ENCODE results near the gene CBFB.

Gene CBFB

DNA sequence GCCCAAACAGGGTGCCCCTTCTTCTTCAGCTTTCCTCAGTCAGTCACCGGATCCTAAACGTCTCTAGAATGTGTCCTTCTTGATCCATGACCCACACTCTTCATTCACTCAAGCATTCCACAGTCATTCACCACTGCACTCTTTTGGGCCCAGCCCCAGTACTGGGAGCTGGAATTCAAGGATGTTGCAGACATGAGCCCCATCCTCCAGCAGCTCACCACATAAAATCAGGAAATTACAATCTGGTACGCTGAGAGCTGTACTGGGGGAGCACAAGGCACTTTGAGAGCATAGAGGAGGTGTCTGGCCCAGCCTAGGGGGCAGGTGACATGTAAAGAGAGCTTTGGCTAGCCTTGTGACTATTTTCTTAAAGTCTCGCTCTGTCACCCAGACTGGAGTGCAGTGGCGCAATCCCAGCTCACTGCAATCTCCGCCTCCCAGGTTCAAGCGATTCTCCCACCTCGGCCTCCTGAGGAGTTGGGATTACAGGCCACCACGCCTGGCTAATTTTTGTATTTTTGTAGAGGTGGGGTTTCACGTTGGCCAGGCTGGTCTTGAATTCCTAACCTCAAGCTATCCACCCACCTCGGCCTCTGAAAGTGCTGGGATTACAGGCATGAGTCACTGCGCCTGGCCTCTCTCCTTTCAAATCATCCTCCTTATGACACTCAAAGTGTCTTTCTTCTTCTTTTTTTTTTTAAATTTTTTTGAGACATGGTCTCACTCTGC lies 21.9 kb upstream of the CBFB start:
- no peak for DNase-seq (ENCODE audit: extremely low read depth, insufficient read length)
- Histone ChIP-seq H3K27me3 (replicated peaks; ENCODE audit: control insufficient read depth, insufficient read depth, low read length) (no peaks in the 10 kb centered on the region), H3K4me3 (replicated peaks; ENCODE audit: low read depth, low read length) (no peak overlapping the region), H3K36me3 (ENCODE audit: control insufficient read depth, insufficient read depth, low read length) (no peaks in the 10 kb centered on the region)
- TF ChIP-seq, protein P1, sequence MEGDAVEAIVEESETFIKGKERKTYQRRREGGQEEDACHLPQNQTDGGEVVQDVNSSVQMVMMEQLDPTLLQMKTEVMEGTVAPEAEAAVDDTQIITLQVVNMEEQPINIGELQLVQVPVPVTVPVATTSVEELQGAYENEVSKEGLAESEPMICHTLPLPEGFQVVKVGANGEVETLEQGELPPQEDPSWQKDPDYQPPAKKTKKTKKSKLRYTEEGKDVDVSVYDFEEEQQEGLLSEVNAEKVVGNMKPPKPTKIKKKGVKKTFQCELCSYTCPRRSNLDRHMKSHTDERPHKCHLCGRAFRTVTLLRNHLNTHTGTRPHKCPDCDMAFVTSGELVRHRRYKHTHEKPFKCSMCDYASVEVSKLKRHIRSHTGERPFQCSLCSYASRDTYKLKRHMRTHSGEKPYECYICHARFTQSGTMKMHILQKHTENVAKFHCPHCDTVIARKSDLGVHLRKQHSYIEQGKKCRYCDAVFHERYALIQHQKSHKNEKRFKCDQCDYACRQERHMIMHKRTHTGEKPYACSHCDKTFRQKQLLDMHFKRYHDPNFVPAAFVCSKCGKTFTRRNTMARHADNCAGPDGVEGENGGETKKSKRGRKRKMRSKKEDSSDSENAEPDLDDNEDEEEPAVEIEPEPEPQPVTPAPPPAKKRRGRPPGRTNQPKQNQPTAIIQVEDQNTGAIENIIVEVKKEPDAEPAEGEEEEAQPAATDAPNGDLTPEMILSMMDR (IDR thresholded peaks at IDR 0.05; ENCODE audit: insufficient read depth, low read length, poor library complexity, severe bottlenecking): no peak

DNA sequence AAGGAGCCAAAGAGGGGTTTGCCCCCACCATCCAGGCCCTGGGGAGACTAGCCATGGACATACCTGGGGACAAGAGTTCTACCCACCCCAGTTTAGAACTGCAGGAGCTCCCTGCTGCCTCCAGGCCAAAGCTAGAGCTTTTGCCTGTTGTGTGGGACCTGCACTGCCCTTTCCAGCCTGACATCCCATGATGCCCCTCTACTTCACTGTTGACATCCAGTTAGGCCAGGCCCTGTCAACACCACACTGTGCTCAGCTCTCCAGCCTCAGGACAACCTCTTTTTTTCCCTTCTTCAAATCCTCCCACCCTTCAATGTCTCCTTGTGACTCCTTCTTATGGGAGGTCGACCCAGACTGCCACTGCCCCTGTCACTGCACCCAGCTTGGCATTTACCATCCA lies 19.8 kb upstream of the CBFB start:
- H3K36me3 ChIP-seq (ENCODE audit: control insufficient read depth, insufficient read depth, low read length): no peaks in the 10 kb centered on the region
- TF ChIP-seq, protein P1 (IDR thresholded peaks at IDR 0.05; ENCODE audit: insufficient read depth, low read length, poor library complexity, severe bottlenecking): no peak
- DNase-seq (ENCODE audit: extremely low read depth, insufficient read length): no peak

DNA sequence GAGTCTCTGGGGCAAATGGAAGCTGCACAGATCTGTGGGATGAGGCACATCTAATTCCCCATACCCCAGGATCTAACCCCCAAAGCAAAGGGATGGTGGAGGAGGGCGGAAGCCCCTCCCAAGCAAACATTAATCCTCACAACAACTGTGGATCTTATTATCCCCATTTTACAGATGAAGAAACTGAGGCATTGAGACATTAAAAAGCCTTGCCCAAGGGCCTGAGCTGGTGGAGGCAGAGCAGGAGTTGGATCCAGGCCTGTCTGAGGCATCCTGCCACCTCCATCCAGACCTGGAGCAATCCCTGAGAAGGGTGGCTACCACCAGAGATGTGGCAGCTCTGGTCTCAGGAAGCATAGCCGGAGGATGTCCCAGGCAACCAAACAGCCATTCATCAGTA lies 17.7 kb upstream of the CBFB start:
- Histone ChIP-seq H3K36me3 (ENCODE audit: control insufficient read depth, insufficient read depth, low read length) (no peaks in the 10 kb centered on the region), H3K4me3 (replicated peaks; ENCODE audit: low read depth, low read length) (no peak overlapping the region), H3K27me3 (replicated peaks; ENCODE audit: control insufficient read depth, insufficient read depth, low read length) (no peaks in the 10 kb centered on the region)
- TF ChIP-seq, protein P1 (IDR thresholded peaks at IDR 0.05; ENCODE audit: insufficient read depth, low read length, poor library complexity, severe bottlenecking): no peak
- no peak for DNase-seq (ENCODE audit: extremely low read depth, insufficient read length)

More for the DNA sequence above, 19.8 kb upstream of the CBFB start:
- Histone ChIP-seq H3K4me3 (replicated peaks; ENCODE audit: low read depth, low read length) (no peak overlapping the region), H3K27me3 (replicated peaks; ENCODE audit: control insufficient read depth, insufficient read depth, low read length) (no peaks in the 10 kb centered on the region)

DNA sequence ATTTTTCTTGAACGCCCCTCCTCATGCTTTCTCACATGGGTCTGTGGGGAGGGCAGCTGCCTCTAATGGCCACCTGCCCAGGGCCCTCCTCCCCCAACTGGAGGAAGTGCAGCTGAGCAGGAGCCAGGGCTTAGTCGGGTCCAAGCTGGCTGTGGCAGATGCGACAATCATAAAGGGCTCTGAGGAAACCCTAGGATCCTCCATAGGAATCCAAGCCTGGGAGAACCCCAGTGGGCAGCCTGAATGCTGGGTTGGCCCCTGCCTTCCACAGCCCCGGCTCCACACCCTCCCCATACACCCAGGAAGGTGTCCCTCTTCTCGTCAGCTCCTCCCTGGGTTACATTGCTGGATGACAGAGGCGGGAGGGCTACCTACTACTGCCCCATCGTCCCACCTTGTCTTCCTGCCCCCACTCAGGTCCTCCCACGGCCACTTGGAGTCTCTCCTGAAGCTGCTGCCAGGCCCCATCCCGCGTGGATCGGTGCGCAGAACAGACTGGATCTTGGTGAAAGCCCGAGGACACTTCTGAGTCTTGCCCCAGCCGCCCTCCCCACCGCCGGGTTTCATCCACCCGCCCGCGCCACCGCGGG lies 15.6 kb upstream of the CBFB start:
- Histone ChIP-seq H3K27me3 (replicated peaks; ENCODE audit: control insufficient read depth, insufficient read depth, low read length) (no peaks in the 10 kb centered on the region), H3K36me3 (ENCODE audit: control insufficient read depth, insufficient read depth, low read length) (no peaks in the 10 kb centered on the region), H3K4me3 (replicated peaks; ENCODE audit: low read depth, low read length) (peak overlapping the region; percentile 44)
- TF ChIP-seq, protein P1 (IDR thresholded peaks at IDR 0.05; ENCODE audit: insufficient read depth, low read length, poor library complexity, severe bottlenecking): no peak
- DNase-seq (ENCODE audit: extremely low read depth, insufficient read length): no peak

DNA sequence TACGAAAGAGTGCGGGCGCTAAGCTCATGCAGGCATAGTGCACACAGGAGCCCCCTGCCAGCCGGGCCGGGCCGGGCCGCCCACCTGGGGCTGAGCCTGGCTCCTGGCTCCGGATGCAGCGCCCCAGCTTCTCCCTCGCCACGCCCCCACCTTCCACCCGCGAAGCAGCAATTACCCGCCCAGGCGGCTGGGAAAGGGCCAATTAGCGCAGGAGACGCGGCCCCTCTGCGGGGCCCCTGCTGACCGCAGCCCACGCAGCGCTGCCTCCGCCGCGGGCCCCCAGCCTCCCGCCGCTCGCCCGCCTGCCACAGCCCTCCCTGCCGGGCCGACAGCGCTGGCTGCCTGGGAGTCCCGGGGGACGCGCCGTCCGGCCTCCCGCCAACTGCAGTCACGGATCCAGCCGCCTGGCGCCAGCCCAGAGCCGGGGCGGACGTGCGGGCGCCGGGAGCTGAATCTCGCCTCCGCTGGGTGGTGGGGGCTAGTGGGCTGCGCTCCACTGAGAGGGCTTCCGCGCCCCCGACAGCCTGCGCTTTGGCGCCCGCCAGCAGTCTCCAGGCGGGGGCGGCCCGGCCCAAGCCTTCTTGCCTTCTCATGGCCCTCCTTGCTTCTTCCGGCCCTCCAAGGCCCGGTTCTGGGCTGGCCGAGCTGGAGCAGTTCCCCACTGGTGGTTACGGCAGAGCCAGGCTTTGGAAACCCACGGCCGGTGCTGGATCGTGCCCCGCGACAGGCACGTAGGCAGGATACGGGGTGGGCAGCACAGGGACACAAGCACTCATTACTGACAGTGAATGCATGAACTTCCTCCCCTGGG lies 14.9 kb upstream of the CBFB start:
- no peaks in the 10 kb centered on the region for H3K27me3 ChIP-seq (replicated peaks; ENCODE audit: control insufficient read depth, insufficient read depth, low read length)
- peak; percentile 73 for DNase-seq (ENCODE audit: extremely low read depth, insufficient read length)
- peak overlapping the region; percentile 44 for H3K4me3 ChIP-seq (replicated peaks; ENCODE audit: low read depth, low read length)
- TF ChIP-seq, protein P1 (IDR thresholded peaks at IDR 0.05; ENCODE audit: insufficient read depth, low read length, poor library complexity, severe bottlenecking): peak; percentile 19
- H3K36me3 ChIP-seq (ENCODE audit: control insufficient read depth, insufficient read depth, low read length): no peaks in the 10 kb centered on the region
